Measurements from ENCODE around the gene COX14.
"Not testable (repeated sequence)": the region's sequence is repeated elsewhere in the genome, so short reads cannot be mapped to it uniquely, and the experiment has no call there.

Gene COX14

DNA sequence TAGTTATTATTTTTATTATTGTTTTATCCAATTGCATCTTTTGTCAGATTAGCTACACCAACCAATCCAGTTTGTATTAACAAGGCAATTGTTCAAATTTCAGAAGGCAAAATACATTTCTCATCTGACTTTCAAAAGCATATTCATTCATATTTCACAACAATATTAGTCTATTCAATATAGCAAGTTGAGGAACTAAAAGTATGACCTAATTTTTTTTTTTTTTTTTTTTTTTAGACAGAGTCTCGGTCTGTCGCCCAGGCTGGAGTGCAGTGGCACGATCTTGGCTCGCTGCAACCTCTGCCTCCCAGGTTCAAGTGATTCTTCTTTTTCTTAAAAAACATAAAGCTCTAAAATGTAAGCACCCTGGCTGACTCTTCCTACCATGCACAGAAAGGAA, 17.3 kb downstream of the COX14 start:
- TF ChIP-seq, protein P1, sequence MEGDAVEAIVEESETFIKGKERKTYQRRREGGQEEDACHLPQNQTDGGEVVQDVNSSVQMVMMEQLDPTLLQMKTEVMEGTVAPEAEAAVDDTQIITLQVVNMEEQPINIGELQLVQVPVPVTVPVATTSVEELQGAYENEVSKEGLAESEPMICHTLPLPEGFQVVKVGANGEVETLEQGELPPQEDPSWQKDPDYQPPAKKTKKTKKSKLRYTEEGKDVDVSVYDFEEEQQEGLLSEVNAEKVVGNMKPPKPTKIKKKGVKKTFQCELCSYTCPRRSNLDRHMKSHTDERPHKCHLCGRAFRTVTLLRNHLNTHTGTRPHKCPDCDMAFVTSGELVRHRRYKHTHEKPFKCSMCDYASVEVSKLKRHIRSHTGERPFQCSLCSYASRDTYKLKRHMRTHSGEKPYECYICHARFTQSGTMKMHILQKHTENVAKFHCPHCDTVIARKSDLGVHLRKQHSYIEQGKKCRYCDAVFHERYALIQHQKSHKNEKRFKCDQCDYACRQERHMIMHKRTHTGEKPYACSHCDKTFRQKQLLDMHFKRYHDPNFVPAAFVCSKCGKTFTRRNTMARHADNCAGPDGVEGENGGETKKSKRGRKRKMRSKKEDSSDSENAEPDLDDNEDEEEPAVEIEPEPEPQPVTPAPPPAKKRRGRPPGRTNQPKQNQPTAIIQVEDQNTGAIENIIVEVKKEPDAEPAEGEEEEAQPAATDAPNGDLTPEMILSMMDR (IDR thresholded peaks at IDR 0.05; ENCODE audit: low read depth, low read length, missing control alignments) = no peak

DNA sequence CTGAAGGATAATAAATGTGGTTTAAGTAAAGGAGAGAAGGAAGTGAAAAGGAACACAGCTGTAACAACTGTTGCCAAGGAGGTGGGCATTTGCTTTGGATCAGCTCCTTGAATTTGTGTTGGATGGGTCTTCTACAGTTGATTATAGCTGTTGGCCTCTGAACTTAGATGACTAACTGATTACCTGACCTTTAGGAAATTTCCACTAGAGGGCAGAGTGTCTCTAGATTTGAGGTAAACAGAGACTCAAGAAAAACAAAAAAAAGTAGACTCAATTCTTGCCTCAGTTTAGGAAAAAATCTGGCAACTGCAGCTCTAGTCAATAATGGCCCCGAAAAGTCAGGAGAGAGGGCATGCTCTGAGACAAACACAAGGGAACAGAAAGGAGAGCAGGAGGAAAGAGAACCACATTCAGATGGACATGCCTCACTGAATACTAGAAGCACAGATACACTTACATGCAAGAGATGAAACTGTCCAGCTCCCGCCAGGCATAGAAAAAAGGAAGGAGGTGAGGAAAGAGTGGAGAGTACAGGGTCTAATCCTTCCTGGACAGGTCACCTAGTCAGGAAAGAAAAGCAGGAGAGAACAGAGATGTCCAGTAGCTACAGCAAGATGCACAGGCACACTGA, 20.6 kb downstream of the COX14 start:
- TF ChIP-seq, protein P1 (IDR thresholded peaks at IDR 0.05; ENCODE audit: low read depth, low read length, missing control alignments) = peak; percentile 36
- no peak overlapping the region for H3K4me3 ChIP-seq (ENCODE audit: low read depth, low read length)
- no peak for DNase-seq (ENCODE audit: low read depth)

More for the DNA sequence above, 17.3 kb downstream of the COX14 start:
- DNase-seq (ENCODE audit: low read depth) = no peak
- no peak overlapping the region for H3K4me3 ChIP-seq (ENCODE audit: low read depth, low read length)

DNA sequence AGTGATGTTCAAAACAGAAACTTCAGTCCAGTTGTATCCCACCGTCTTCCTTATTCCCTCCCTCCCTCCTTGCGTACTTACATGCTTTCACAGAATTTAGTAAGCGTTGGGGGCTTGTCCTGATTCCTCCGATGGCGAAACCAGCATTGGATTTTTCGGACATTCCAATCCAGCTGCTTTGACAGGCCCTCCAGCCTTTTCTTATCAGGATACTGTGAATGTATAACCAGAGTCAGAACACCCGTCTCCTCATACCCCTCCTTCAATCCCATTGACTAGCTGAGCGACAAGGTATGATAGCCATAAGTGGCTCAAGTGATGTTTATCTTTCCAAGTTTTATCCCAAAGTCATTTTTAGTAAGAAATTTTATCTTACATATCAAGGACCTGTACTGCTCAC, 31.0 kb downstream of the COX14 start:
- DNase-seq (ENCODE audit: low read depth) = no peak
- no peak overlapping the region for H3K4me3 ChIP-seq (ENCODE audit: low read depth, low read length)
- TF ChIP-seq, protein P1 (IDR thresholded peaks at IDR 0.05; ENCODE audit: low read depth, low read length, missing control alignments) = no peak

DNA sequence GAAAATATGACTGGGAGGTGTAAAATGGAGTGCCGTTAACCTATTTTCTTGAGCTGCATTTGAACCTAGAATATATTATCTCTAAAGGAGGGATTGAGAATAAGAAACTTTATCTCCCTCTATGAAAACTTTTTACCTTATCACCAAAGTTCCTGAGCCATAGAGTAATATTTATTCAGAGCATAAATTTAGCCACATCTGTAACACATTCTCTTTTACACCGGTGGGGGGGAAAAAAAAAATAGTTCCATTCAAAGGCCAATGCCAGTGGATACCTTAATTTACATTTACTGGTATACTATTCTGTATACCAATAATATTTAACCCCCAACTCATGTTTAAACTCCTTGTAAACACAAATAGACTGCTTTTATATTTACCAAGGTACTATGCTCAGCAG, 33.4 kb downstream of the COX14 start:
- no peak for DNase-seq (ENCODE audit: low read depth)
- TF ChIP-seq, protein P1 (IDR thresholded peaks at IDR 0.05; ENCODE audit: low read depth, low read length, missing control alignments) = no peak
- H3K4me3 ChIP-seq (ENCODE audit: low read depth, low read length) = no peak overlapping the region

DNA sequence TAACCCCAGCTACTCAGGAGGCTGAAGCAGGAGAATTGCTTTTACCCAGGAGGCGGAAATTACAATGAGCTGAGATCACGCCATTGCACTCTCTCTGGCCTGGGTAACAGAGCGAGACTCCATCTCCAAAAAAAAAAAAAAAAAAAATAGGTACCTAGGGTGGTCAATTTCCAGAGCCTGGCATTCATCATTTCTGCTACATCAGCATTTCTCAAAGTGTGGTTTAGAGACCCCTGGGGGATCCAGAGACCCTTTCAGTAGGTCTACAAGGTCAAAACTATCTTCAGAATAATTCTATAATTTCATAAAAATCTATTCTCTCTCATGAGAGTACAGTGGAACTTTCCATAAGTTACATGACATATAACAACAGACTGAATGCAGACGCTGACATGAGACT, 35.2 kb downstream of the COX14 start:
- no peak overlapping the region for H3K4me3 ChIP-seq (ENCODE audit: low read depth, low read length)
- TF ChIP-seq, protein P1 (IDR thresholded peaks at IDR 0.05; ENCODE audit: low read depth, low read length, missing control alignments) = no peak
- no peak for DNase-seq (ENCODE audit: low read depth)

DNA sequence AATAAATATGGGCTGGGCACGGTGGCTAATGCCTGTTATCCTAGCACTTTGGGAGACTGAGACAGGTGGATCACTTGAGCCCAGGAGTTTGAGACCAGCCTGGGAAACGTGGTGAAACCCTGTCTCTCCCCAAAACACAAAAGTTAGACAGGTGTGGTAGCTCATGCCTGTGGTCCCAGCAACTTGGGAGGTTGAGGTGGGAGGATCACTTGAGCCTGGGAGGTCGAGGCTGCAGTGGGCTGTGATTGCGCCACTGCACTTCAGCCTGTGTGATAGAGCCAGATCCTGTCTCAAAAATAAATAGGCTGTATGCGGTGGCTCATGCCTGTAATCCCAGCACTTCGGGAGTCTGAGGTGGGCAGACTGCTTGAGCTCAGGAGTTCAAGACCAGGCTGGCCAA, 36.0 kb downstream of the COX14 start:
- not testable (repeated sequence) for DNase-seq (ENCODE audit: low read depth); H3K4me3 ChIP-seq (ENCODE audit: low read depth, low read length)

DNA sequence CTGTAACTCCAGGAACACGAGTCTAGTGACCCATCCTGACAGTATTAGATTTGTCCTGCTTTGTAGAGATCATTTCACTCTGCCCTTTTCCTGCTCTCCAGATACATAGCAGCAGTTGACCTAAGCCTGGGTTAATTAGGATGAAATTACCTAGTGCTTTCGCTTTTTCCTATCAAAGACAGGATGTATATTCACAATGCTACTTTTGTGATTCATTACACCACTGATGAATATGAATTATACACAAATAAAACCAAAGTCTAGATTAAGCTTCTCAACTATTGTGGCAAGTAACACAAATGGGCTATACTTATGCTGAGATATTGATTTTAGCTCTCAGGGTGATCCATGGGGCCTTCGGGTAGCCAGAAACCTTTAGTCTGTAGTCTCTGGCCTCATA, 37.3 kb downstream of the COX14 start:
- no peak overlapping the region for H3K4me3 ChIP-seq (ENCODE audit: low read depth, low read length)
- TF ChIP-seq, protein P1 (IDR thresholded peaks at IDR 0.05; ENCODE audit: low read depth, low read length, missing control alignments) = no peak
- no peak for DNase-seq (ENCODE audit: low read depth)
